H4 (cell line): ENCODE data around the gene TESK1. TPM values are rescaled to one million over a fixed set of nuclear protein-coding genes. Genes with fewer than 3 reads are reported as not detected.
A peak's percentile ranks its signal among the peaks of the same experiment; 100 is the strongest.

Experiments used
- DNase-seq: peaks from one replicate; pipeline ENCODE4 v3.0.0-alpha.2; 2015; ENCODE audit warnings: low spot score
- total RNA-seq: library from RNA; depleted of rRNA; stranded (reverse); fragments of >200 nt; shearing (Covaris generic); gene quantifications from 2 replicates; pipeline ENCODE4 v1.2.3, GENCODE V29; 2014; rRNA removed

The TESK1 gene
- total RNA-seq, 1 experiment from 2014 or later = 5.4 TPM

DNA sequence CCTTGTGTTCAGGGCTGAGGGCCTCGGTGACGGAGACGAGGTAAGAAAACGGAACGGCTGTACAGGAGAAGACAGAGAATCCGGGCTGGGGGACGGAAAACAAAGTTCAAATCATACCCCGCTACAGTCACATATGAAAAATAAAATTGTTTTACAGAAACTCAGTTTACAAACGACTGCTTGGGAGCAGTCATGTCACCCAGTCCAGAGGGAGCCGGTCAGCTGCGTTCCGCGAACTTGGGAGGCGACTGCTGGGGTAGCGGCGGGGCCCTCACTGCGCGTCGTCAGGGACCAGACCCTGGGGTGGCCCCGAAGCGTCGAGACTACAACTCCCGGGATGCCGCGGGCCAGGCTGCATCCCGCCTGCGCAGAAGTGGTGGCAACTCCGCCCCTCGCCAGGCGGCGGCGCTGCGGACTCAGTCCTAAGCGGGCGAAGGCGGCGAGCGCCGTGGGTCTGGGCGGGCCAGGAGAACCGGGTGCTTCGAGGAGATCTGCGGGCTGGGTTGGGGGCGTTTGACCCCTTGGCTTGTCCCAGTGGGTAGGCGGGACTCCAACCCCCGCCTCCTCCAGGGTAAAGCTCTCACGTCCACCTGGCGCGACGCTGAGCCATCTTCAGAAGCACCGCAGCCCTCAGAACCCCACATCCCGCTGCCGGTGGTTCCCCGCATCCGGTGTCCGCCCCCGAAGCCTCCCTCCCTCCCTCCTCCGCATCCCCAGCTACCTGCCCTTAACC is 41.6 kb downstream of the TESK1 start:
- peak; percentile 84 for DNase-seq

DNA sequence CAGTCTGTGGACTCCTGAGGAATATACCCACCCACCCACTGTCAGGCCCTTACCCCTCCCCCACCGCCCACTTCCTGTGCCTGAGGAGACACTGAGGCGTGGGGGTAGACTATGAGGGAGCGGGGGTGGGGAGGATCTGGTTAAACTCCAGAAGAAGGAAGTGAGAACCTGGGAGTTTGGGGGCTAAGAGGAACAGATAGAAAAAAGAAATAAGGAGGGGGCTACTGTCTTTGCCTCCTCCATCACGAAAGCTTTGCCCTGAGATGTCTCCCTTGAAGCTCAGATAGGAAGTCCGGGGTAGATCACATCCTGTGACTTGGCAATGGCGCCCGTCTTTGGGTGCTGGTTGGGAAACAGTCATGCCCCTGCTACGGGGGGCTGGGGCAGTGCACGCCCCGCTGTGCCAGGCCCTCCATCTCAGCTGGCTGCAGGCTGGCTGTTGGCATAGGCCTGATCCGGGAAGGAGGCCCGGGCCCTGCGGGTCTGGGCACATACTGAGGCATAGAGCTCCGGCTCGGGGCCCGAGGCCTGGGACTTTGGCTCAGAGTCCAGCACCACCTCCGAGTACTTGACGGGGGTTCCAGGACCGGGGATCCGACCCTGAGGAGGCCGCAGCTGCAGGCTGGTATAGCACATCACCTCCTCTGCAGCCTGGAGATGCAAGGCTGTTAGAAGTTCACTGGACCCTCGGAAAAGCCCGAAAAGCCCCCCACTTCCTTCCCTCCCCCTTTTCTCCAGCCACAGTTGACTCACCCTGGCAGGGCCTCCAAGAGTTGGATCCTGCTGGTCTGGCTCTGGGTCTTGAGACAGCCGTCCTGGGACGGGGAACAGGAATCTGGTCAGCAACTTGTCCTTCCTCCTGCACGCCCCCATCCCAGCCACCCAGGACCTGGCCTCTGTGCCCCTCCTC is 44.6 kb downstream of the TESK1 start:
- no peak for DNase-seq

- no peak for DNase-seq
Measured at GRCh38 chr9:35650341-35651158, 45.5 kb downstream of the TESK1 start, which contains the start of gene SIT1. Gene SIT1, minus strand, starts transcription at chr9:35650931. Its CDS starts 78 bp downstream, at chr9:35650853.

GRCh38 chr9:35651956-35652828 is 47.1 kb downstream of the TESK1 start:
- no peak for DNase-seq

GRCh38 chr9:35652829-35653209 is 47.8 kb downstream of the TESK1 start:
- no peak for DNase-seq

- no peak for DNase-seq
Measured at GRCh38 chr9:35653611-35654010, 48.5 kb downstream of the TESK1 start.

- no peak for DNase-seq
Measured at GRCh38 chr9:35656348-35656747, 51.3 kb downstream of the TESK1 start.

- DNase-seq = no peak
Measured at GRCh38 chr9:35656831-35657545, 51.9 kb downstream of the TESK1 start.

DNA sequence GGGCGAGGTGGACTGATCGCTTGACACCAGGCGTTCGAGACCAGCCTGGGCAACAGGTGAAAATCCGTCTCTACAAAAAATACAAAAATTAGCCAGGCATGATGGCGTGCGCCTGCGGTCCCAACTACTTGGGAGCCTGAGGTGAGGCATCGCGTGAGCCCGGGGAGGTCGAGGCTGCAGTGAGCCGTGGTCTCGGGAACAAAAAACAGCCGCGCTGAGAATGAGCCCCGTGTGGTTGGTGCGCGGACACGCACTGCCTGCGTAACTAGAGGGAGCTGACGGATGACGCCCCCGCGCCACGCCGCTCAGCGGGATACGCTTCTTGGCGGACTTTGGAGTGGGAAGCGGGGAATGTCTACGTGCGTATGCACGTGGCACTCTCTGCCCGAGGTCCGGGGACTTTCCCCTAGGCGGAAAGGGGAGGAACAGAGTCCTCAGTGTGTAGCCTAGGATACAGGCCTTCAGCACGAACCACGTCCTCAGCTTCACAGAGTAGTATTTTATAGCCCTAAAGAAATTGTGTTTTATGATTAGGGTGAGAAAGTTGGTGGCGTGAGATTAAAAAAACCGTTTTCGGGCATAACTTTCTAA is 52.6 kb downstream of the TESK1 start, which contains the start of gene RMRP:
Gene RMRP (minus strand): TSS at position 474 of the 591 bp plus-strand sequence.
- DNase-seq = peak; percentile 100

DNA sequence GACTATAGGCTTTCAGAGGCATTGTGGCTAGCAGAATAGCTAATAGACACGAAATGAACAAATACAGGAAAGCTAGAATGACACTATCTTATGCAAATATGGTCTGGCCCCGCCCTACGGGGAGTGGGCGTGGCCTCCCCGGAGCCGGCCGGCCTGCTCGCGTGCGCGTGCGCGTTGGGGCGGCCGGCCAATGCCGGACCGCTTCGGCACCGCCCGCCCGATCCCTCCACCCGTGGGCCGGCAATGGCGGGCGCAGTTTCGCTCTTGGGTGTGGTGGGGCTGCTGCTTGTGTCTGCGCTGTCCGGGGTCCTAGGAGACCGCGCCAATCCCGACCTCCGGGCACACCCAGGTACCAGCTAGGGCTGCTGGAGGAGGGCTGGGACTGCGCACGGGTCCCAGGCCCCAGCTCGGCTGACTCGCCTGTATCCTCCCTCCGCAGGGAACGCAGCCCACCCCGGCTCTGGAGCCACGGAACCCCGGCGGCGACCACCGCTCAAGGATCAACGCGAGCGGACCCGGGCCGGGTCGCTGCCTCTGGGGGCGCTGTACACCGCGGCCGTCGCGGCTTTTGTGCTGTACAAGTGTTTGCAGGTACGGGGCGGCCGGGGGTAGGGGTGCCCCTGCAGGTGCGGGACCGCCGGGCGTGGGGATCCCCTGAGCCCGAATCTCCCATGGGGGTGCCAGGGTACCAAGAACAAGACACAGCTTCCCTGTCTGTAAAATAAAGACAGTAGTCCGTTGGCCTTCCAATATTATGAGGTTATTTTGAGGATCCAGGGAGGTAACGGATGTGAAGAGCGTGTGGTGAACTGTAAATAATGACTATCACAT is 53.3 kb downstream of the TESK1 start, which contains the start of gene CCDC107:
Gene CCDC107 (plus strand): TSS at position 156 of the 831 bp plus-strand sequence. CDS start 88 bp downstream, at position 244.
- peak; percentile 75 for DNase-seq

- DNase-seq = peak; percentile 56
Measured at GRCh38 chr9:35658968-35659220, 53.8 kb downstream of the TESK1 start.

- peak; percentile 63 for DNase-seq
Measured at GRCh38 chr9:35659340-35659739, 54.3 kb downstream of the TESK1 start.

Other genes with a start within 250 kb of the TESK1 start
- gene RUSC2, start 115.2 kb upstream of the TESK1 start, total RNA-seq = 6.2 and 8.7 TPM in 2 replicates
- 0.53 and 1.2 TPM in 2 replicates for gene CD72, start 13.2 kb downstream of the TESK1 start, total RNA-seq
- not detected in 2 replicates for gene SIT1, start 45.7 kb downstream of the TESK1 start, total RNA-seq
- gene RMRP, start 52.8 kb downstream of the TESK1 start, total RNA-seq = 4,639 and 15,849 TPM in 2 replicates
- gene CCDC107, start 53.0 kb downstream of the TESK1 start, total RNA-seq = 6.3 and 7.9 TPM in 2 replicates
- 16.9 and 44.9 TPM in 2 replicates for gene ARHGEF39, start 59.9 kb downstream of the TESK1 start, total RNA-seq
- 1.3 and 2.1 TPM in 2 replicates for gene CA9, start 68.7 kb downstream of the TESK1 start, total RNA-seq
- gene TPM2, start 84.7 kb downstream of the TESK1 start, total RNA-seq = 2.7 and 3.9 TPM in 2 replicates
- 71.2 and 95.8 TPM in 2 replicates for gene TLN1, start 126.9 kb downstream of the TESK1 start, total RNA-seq
- gene CREB3, start 127.4 kb downstream of the TESK1 start, total RNA-seq = 115 and 121 TPM in 2 replicates
- 16.9 and 21.5 TPM in 2 replicates for gene GBA2, start 144.0 kb downstream of the TESK1 start, total RNA-seq
- gene RGP1, start 144.0 kb downstream of the TESK1 start, total RNA-seq = 16.4 and 18.6 TPM in 2 replicates
- not detected in 2 replicates for gene MSMP, start 149.0 kb downstream of the TESK1 start, total RNA-seq
- 0.25 and 2.9 TPM in 2 replicates for gene NPR2, start 186.3 kb downstream of the TESK1 start, total RNA-seq
- 0.99 TPM in 2 replicates for gene SPAG8, start 207.0 kb downstream of the TESK1 start, total RNA-seq
- 88.2 and 95.4 TPM in 2 replicates for gene HINT2, start 209.8 kb downstream of the TESK1 start, total RNA-seq
- gene FAM221B, start 223.5 kb downstream of the TESK1 start, total RNA-seq = not detected in 2 replicates
- gene TMEM8B, start 224.0 kb downstream of the TESK1 start, total RNA-seq = 2.1 and 4.2 TPM in 2 replicates